K562 (cell line): ENCODE measurements around the gene DNASE1L2. TPM values are rescaled to one million over a fixed set of nuclear protein-coding genes. Genes with fewer than 3 reads are reported as not detected.
A peak's percentile ranks its signal among the peaks of the same experiment; 100 is the strongest.

ENCODE experiments used
- HMGXB4 ChIP-seq: sonication (generic); formaldehyde crosslinking; IDR thresholded peaks from 2 replicates; pipeline ENCODE4 v1.8.1; 2023; ENCODE audit warnings: mild to moderate bottlenecking, missing genetic modification reagents
- NR4A1 ChIP-seq, 2 experiments: fragments of 250-450 bp in 1 of 2; fragments of 450-650 bp in 1 of 2; sonication (Bioruptor Pico) in 1 of 2; IDR thresholded peaks; 2 replicates each; pipeline versions ENCODE4 v1.4.0 to v1.6.1; 2016 to 2020; ENCODE audit warnings: mild to moderate bottlenecking in 2 of 2, missing compliant biosample characterization in 1 of 2, missing genetic modification characterization in 1 of 2, moderate library complexity in 1 of 2
- ZBTB40 ChIP-seq, 2 experiments: fragments of 450-650 bp in 1 of 2; sonication (generic) in 1 of 2; formaldehyde crosslinking in 1 of 2; IDR thresholded peaks; 2 replicates each; pipeline versions ENCODE4 v1.7.1 to v1.9.0; 2016 to 2022; ENCODE audit warnings: inconsistent platforms in 1 of 2, mild to moderate bottlenecking in 1 of 2, missing genetic modification reagents in 1 of 2
- ZBTB49 ChIP-seq: sonication (generic); formaldehyde crosslinking; IDR thresholded peaks from 2 replicates; pipeline ENCODE4 v1.8.0; 2022; ENCODE audit warnings: missing genetic modification reagents, mild to moderate bottlenecking, borderline replicate concordance
- polyA plus RNA-seq, 8 experiments: library from polyadenylated mRNA; depleted of rRNA in 4 of 8; stranded (reverse) in 5 of 8; unstranded in 3 of 8; fragments of >200 nt; fragmentation: Nextera tagmentation in 2 of 8; fragmentation: Illumina TruSeq in 1 of 8; extraction: Ambion mirVana in 2 of 8; extraction: Trizol in 1 of 8; gene quantifications; 2 replicates each; pipeline versions ENCODE4 v1.2.1 to v1.2.3, GENCODE V29; 2011 to 2014; ENCODE audit warnings: inconsistent platforms in 1 of 8, missing spikeins in 1 of 8
- total RNA-seq, 7 experiments: library from RNA; depleted of rRNA in 6 of 7; stranded (reverse); fragments of >200 nt in 6 of 7; fragmentation: Illumina TruSeq in 2 of 7; extraction: Trizol in 2 of 7; gene quantifications; 2 replicates each; pipeline versions ENCODE4 v1.2.1 to v1.2.3, GENCODE V29; 2011 to 2021; ENCODE audit warnings: low replicate concordance in 1 of 7

Gene DNASE1L2
- total and polyA plus RNA-seq, 9 of the 15 experiments (the other 6 are each of a cell fraction or from before 2014, with no cell fraction given): 0.08 to 2.7 (median 1.7) TPM; not detected in 1

- TF ChIP-seq ZBTB40 (IDR thresholded peaks at IDR 0.05) (peak; percentile 41; the same call in 1 of the 2 replicates), ZBTB40 (CRISPR knock-in tag; IDR thresholded peaks at IDR 0.05) (0 out of 2 replicates have a peak, but pooled peaks have one; percentile 27), HMGXB4 (CRISPR knock-in tag) (0 out of 2 replicates have a peak, but pooled peaks have one; percentile 48), ZBTB49 (CRISPR knock-in tag) (no peak), NR4A1 (CRISPR knock-in tag; IDR thresholded peaks at IDR 0.05) (0 out of 2 replicates have a peak, but pooled peaks have one; percentile 22), NR4A1 (tag; IDR thresholded peaks at IDR 0.05) (no peak)
These were observed 30.3 kb upstream of the DNASE1L2 start (continued) for GRCh38 chr16:2205967-2206313.
